SK-N-SH treated with all-trans-retinoic acid at 6 μM for 48 hours (cell line): ENCODE data around the gene TNN.

ENCODE experiments used
- ATAC-seq: fragments of 200-7000 bp; cut with Tn5 transposase; 3 replicates; pipeline ENCODE4 v1.9.1; 2020; ENCODE audit warnings: mild to moderate bottlenecking, moderate library complexity
- ARNTL ChIP-seq: fragments of 450-650 bp; formaldehyde crosslinking; IDR thresholded peaks from 2 replicates; pipeline ENCODE4 v1.5.0; 2020; ENCODE audit warnings: low read depth, mild to moderate bottlenecking, moderate library complexity, borderline replicate concordance
- BACH2 ChIP-seq: fragments of 250-450 bp; sonication (Bioruptor Pico); IDR thresholded peaks from 2 replicates; pipeline ENCODE4 v1.9.0; 2021; ENCODE audit warnings: mild to moderate bottlenecking, borderline replicate concordance
- CSDC2 ChIP-seq: fragments of 250-450 bp; sonication (Bioruptor Pico); IDR thresholded peaks from 2 replicates; pipeline ENCODE4 v1.5.0; 2020; ENCODE audit warnings: mild to moderate bottlenecking, moderate library complexity
- ESRRG ChIP-seq: fragments of 250-450 bp; sonication (Bioruptor Pico); IDR thresholded peaks from 2 replicates; pipeline ENCODE4 v1.6.1; 2021; ENCODE audit warnings: mild to moderate bottlenecking
- GLIS3 ChIP-seq: fragments of 250-450 bp; sonication (Bioruptor Pico); IDR thresholded peaks from 2 replicates; pipeline ENCODE4 v1.5.0; 2020; ENCODE audit warnings: mild to moderate bottlenecking, moderate library complexity
- ISL1 ChIP-seq: fragments of 250-450 bp; sonication (Bioruptor Pico); IDR thresholded peaks from 2 replicates; pipeline ENCODE4 v2.1.2; 2022; ENCODE audit warnings: mild to moderate bottlenecking, moderate library complexity
- OSR1 ChIP-seq: fragments of 250-450 bp; sonication (Bioruptor Pico); IDR thresholded peaks from 2 replicates; pipeline ENCODE4 v1.8.0; 2022; ENCODE audit warnings: moderate library complexity, mild to moderate bottlenecking, inconsistent platforms
- PPARA ChIP-seq: fragments of 250-450 bp; sonication (Bioruptor Pico); IDR thresholded peaks from 2 replicates; pipeline ENCODE4 v1.5.0; 2020; ENCODE audit warnings: mild to moderate bottlenecking, borderline replicate concordance
- RARB ChIP-seq: fragments of 250-450 bp; sonication (Bioruptor Pico); IDR thresholded peaks from 2 replicates; pipeline ENCODE4 v1.8.0; 2021; ENCODE audit warnings: mild to moderate bottlenecking, moderate library complexity
- SNAI2 ChIP-seq: fragments of 250-450 bp; sonication (Bioruptor Pico); IDR thresholded peaks from 2 replicates; pipeline ENCODE4 v1.5.0; 2020; ENCODE audit warnings: mild to moderate bottlenecking, moderate library complexity
- TCF4 ChIP-seq: fragments of 250-450 bp; sonication (Bioruptor Pico); IDR thresholded peaks from 2 replicates; pipeline ENCODE4 v1.8.0; 2021; ENCODE audit warnings: mild to moderate bottlenecking, moderate library complexity, borderline replicate concordance
- ZC3H10 ChIP-seq: fragments of 250-450 bp; sonication (Bioruptor Pico); IDR thresholded peaks from 2 replicates; pipeline ENCODE4 v1.5.1; 2021; ENCODE audit warnings: mild to moderate bottlenecking, moderate library complexity
- ZFP3 ChIP-seq: fragments of 250-450 bp; sonication (Bioruptor Pico); IDR thresholded peaks from 2 replicates; pipeline ENCODE4 v1.5.0; 2020; ENCODE audit warnings: mild to moderate bottlenecking, moderate library complexity
- ZFP30 ChIP-seq: fragments of 450-650 bp; formaldehyde crosslinking; IDR thresholded peaks from 2 replicates; pipeline ENCODE4 v1.5.0; 2022; ENCODE audit warnings: mild to moderate bottlenecking, moderate library complexity
- ZNF565 ChIP-seq: fragments of 450-650 bp; formaldehyde crosslinking; conservative IDR thresholded peaks from 2 replicates; pipeline ENCODE4 v1.5.0; 2020; ENCODE audit warnings: low read depth, mild to moderate bottlenecking, moderate library complexity
- ZNF8 ChIP-seq: fragments of 450-650 bp; formaldehyde crosslinking; IDR thresholded peaks from 2 replicates; pipeline ENCODE4 v1.5.0; 2020; ENCODE audit warnings: mild to moderate bottlenecking, moderate library complexity
- TF ChIP-seq, protein P1 (sequence below): fragments of 250-450 bp; sonication (Bioruptor Pico); IDR thresholded peaks from 2 replicates; pipeline ENCODE4 v1.5.1; 2020; ENCODE audit warnings: low read depth, mild to moderate bottlenecking, moderate library complexity
- TF ChIP-seq, protein P2 (sequence below): fragments of 250-450 bp; sonication (Bioruptor Pico); IDR thresholded peaks from 2 replicates; pipeline ENCODE4 v1.8.0; 2020; ENCODE audit warnings: mild to moderate bottlenecking, moderate library complexity, borderline replicate concordance
- TF ChIP-seq, protein P3 (sequence below): fragments of 250-450 bp; sonication (Bioruptor Pico); IDR thresholded peaks from 2 replicates; pipeline ENCODE4 v1.5.1; 2021; ENCODE audit warnings: mild to moderate bottlenecking, moderate library complexity
- TF ChIP-seq, protein P4 (sequence below): fragments of 250-450 bp; sonication (Bioruptor Pico); IDR thresholded peaks from 2 replicates; pipeline ENCODE4 v1.5.0; 2020; ENCODE audit warnings: mild to moderate bottlenecking, moderate library complexity

TNN gene

DNA sequence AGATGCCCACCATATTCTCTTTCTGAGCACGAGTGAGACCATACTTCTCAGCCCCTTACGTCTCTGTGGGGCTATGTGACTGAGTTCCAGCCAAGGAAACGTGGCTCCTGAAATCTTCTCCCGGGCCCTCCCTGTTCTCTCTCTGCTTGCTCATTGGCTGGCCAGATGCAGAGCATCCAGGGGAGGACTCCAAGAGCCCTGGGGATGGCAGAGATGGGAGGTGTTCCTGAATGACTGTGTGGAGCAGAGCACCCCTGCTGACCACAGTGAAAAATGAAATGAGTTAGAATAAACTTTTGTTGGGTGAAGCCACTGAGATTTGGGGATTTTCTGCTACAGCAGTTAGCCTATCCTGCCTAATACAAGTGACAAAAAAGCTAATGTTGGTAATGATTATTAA is 101.1 kb downstream of the TNN start:
- ATAC-seq: no peak
- TF ChIP-seq BACH2 (CRISPR knock-in tag) (no peak), SNAI2 (CRISPR knock-in tag) (no peak), ZNF8 (CRISPR knock-in tag) (no peak), ZC3H10 (no peak), ZFP30 (CRISPR knock-in tag) (no peak), TCF4 (CRISPR knock-in tag) (no peak), ZNF565 (no peak), ISL1 (CRISPR knock-in tag) (no peak), RARB (CRISPR knock-in tag) (no peak), ZFP3 (no peak), OSR1 (CRISPR knock-in tag) (no peak), PPARA (CRISPR knock-in tag) (no peak), ESRRG (CRISPR knock-in tag) (no peak), GLIS3 (CRISPR knock-in tag) (no peak)
- TF ChIP-seq, protein P1, sequence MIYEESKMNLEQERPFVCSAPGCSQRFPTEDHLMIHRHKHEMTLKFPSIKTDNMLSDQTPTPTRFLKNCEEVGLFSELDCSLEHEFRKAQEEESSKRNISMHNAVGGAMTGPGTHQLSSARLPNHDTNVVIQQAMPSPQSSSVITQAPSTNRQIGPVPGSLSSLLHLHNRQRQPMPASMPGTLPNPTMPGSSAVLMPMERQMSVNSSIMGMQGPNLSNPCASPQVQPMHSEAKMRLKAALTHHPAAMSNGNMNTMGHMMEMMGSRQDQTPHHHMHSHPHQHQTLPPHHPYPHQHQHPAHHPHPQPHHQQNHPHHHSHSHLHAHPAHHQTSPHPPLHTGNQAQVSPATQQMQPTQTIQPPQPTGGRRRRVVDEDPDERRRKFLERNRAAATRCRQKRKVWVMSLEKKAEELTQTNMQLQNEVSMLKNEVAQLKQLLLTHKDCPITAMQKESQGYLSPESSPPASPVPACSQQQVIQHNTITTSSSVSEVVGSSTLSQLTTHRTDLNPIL: no peak
- TF ChIP-seq, protein P2, sequence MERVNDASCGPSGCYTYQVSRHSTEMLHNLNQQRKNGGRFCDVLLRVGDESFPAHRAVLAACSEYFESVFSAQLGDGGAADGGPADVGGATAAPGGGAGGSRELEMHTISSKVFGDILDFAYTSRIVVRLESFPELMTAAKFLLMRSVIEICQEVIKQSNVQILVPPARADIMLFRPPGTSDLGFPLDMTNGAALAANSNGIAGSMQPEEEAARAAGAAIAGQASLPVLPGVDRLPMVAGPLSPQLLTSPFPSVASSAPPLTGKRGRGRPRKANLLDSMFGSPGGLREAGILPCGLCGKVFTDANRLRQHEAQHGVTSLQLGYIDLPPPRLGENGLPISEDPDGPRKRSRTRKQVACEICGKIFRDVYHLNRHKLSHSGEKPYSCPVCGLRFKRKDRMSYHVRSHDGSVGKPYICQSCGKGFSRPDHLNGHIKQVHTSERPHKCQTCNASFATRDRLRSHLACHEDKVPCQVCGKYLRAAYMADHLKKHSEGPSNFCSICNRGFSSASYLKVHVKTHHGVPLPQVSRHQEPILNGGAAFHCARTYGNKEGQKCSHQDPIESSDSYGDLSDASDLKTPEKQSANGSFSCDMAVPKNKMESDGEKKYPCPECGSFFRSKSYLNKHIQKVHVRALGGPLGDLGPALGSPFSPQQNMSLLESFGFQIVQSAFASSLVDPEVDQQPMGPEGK (CRISPR knock-in tag): no peak
- TF ChIP-seq, protein P3, sequence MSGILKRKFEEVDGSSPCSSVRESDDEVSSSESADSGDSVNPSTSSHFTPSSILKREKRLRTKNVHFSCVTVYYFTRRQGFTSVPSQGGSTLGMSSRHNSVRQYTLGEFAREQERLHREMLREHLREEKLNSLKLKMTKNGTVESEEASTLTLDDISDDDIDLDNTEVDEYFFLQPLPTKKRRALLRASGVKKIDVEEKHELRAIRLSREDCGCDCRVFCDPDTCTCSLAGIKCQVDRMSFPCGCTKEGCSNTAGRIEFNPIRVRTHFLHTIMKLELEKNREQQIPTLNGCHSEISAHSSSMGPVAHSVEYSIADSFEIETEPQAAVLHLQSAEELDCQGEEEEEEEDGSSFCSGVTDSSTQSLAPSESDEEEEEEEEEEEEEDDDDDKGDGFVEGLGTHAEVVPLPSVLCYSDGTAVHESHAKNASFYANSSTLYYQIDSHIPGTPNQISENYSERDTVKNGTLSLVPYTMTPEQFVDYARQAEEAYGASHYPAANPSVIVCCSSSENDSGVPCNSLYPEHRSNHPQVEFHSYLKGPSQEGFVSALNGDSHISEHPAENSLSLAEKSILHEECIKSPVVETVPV (CRISPR knock-in tag): no peak
- TF ChIP-seq, protein P4, sequence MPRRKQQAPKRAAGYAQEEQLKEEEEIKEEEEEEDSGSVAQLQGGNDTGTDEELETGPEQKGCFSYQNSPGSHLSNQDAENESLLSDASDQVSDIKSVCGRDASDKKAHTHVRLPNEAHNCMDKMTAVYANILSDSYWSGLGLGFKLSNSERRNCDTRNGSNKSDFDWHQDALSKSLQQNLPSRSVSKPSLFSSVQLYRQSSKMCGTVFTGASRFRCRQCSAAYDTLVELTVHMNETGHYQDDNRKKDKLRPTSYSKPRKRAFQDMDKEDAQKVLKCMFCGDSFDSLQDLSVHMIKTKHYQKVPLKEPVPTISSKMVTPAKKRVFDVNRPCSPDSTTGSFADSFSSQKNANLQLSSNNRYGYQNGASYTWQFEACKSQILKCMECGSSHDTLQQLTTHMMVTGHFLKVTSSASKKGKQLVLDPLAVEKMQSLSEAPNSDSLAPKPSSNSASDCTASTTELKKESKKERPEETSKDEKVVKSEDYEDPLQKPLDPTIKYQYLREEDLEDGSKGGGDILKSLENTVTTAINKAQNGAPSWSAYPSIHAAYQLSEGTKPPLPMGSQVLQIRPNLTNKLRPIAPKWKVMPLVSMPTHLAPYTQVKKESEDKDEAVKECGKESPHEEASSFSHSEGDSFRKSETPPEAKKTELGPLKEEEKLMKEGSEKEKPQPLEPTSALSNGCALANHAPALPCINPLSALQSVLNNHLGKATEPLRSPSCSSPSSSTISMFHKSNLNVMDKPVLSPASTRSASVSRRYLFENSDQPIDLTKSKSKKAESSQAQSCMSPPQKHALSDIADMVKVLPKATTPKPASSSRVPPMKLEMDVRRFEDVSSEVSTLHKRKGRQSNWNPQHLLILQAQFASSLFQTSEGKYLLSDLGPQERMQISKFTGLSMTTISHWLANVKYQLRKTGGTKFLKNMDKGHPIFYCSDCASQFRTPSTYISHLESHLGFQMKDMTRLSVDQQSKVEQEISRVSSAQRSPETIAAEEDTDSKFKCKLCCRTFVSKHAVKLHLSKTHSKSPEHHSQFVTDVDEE (CRISPR knock-in tag): no peak

DNA sequence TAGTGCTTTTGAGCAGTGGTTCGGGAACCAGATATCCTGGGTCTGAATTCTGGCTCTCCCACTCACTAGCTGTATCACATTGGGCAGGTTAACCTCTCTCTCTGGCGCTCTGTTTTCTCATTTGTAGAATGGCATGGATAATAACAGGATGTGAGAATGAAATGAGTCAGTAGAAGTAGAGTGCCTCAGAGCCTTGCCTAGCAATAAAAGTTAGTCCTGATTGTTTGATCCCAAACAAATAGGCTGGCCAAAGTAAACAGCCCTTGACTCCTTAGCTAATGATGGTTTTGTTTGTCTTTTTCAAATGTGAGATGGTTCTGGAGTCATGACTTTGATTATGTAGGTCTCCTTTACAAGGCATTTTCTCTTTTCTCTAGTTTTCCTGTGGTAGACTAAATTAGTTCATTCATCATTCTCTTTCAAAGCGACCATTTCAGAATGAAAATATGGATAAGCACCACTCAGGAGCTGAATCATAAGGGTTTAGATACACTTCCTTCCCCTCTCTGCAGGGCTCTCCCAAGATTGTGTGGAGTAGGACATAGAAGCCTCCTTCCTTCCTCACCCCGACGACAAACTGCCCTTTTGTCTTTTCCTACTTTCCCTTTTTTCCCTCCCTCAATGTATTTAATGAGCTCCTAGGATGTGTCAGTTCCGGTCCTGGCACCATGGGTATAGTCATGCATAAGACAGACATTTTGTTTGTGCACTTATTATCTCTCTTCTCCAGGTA is 101.8 kb downstream of the TNN start:
- TF ChIP-seq CSDC2 (CRISPR knock-in tag) (no peak), ZFP30 (CRISPR knock-in tag) (no peak), ARNTL (CRISPR knock-in tag) (no peak), BACH2 (CRISPR knock-in tag) (no peak), ESRRG (CRISPR knock-in tag) (no peak)
- TF ChIP-seq, protein P2 (CRISPR knock-in tag): no peak

More for the DNA sequence above, 101.8 kb downstream of the TNN start:
- ATAC-seq: no peak
